Measurements from ENCODE around the gene CCDC40. TPM values are rescaled to one million over a fixed set of nuclear protein-coding genes. Genes with fewer than 3 reads are reported as not detected.
A peak's percentile ranks its signal among the peaks of the same experiment; 100 is the strongest.

Gene CCDC40
- total and polyA plus RNA-seq, 2 of the 13 experiments (the other 11 are each of a cell fraction or from before 2014, with no cell fraction given): 4.1 to 5.5 TPM

DNA sequence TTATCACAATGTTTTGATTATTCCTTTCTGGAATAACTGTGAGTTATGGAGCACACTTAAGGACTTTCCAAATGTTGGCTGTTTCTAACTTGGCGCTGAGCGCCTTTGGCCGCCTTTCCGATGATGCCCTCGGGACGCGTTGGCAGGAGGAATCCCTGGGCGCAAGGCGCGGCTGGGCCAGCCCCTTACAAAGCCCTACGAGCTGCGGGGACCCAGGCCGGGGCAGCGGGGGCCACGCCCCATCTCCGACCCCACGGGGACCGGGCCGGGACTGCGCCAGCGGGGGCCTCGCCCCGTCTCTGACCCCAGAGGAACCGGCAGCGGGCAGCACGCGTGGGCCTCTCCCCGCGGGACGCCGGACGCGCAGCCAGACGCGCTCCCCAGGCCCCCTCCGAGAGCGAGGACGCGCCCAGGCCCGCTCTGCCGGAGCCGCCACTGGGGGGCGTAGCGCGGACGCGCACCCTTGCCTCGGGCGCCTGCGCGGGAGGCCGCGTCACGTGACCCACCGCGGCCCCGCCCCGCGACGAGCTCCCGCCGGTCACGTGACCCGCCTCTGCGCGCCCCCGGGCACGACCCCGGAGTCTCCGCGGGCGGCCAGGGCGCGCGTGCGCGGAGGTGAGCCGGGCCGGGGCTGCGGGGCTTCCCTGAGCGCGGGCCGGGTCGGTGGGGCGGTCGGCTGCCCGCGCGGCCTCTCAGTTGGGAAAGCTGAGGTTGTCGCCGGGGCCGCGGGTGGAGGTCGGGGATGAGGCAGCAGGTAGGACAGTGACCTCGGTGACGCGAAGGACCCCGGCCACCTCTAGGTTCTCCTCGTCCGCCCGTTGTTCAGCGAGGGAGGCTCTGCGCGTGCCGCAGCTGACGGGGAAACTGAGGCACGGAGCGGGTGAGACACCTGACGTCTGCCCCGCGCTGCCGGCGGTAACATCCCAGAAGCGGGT lies 64.8 kb downstream of the CCDC40 start, which contains the start of gene GAA (continued):
- TF ChIP-seq, protein P1, sequence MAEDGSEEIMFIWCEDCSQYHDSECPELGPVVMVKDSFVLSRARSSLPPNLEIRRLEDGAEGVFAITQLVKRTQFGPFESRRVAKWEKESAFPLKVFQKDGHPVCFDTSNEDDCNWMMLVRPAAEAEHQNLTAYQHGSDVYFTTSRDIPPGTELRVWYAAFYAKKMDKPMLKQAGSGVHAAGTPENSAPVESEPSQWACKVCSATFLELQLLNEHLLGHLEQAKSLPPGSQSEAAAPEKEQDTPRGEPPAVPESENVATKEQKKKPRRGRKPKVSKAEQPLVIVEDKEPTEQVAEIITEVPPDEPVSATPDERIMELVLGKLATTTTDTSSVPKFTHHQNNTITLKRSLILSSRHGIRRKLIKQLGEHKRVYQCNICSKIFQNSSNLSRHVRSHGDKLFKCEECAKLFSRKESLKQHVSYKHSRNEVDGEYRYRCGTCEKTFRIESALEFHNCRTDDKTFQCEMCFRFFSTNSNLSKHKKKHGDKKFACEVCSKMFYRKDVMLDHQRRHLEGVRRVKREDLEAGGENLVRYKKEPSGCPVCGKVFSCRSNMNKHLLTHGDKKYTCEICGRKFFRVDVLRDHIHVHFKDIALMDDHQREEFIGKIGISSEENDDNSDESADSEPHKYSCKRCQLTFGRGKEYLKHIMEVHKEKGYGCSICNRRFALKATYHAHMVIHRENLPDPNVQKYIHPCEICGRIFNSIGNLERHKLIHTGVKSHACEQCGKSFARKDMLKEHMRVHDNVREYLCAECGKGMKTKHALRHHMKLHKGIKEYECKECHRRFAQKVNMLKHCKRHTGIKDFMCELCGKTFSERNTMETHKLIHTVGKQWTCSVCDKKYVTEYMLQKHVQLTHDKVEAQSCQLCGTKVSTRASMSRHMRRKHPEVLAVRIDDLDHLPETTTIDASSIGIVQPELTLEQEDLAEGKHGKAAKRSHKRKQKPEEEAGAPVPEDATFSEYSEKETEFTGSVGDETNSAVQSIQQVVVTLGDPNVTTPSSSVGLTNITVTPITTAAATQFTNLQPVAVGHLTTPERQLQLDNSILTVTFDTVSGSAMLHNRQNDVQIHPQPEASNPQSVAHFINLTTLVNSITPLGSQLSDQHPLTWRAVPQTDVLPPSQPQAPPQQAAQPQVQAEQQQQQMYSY (CRISPR knock-in tag; IDR thresholded peaks at IDR 0.05): no peak
- TF ChIP-seq CBX2 (IDR thresholded peaks at IDR 0.05; ENCODE audit: low read depth, low read length) (no peak), CBX2 (CRISPR knock-in tag; IDR thresholded peaks at IDR 0.05; ENCODE audit: low read depth) (no peak), TMF1 (CRISPR knock-in tag; IDR thresholded peaks at IDR 0.05; ENCODE audit: low read depth) (0 out of 2 replicates have a peak, but pooled peaks have one; percentile 67)
- TF ChIP-seq, protein P2, sequence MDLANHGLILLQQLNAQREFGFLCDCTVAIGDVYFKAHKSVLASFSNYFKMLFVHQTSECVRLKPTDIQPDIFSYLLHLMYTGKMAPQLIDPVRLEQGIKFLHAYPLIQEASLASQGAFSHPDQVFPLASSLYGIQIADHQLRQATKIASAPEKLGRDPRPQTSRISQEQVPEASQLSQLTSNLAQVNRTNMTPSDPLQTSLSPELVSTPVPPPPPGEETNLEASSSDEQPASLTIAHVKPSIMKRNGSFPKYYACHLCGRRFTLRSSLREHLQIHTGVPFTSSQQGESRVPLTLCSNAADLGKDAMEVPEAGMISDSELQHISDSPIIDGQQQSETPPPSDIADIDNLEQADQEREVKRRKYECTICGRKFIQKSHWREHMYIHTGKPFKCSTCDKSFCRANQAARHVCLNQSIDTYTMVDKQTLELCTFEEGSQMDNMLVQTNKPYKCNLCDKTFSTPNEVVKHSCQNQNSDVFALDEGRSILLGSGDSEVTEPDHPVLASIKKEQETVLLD (CRISPR knock-in tag; IDR thresholded peaks at IDR 0.05; ENCODE audit: low read depth): peak; percentile 78; the same call in 1 of the 2 replicates
